ENCODE results near the gene DNMBP.

GRCh38 chr10:99924451-99925255 is 85.1 kb downstream of the DNMBP start:
- TF ChIP-seq, protein P1, sequence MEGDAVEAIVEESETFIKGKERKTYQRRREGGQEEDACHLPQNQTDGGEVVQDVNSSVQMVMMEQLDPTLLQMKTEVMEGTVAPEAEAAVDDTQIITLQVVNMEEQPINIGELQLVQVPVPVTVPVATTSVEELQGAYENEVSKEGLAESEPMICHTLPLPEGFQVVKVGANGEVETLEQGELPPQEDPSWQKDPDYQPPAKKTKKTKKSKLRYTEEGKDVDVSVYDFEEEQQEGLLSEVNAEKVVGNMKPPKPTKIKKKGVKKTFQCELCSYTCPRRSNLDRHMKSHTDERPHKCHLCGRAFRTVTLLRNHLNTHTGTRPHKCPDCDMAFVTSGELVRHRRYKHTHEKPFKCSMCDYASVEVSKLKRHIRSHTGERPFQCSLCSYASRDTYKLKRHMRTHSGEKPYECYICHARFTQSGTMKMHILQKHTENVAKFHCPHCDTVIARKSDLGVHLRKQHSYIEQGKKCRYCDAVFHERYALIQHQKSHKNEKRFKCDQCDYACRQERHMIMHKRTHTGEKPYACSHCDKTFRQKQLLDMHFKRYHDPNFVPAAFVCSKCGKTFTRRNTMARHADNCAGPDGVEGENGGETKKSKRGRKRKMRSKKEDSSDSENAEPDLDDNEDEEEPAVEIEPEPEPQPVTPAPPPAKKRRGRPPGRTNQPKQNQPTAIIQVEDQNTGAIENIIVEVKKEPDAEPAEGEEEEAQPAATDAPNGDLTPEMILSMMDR (IDR thresholded peaks at IDR 0.05) = no peak
- no peak for TF ChIP-seq POLR2A (IDR thresholded peaks at IDR 0.05)

Measured in thyroid gland (tissue), 4 donors.